Neural cell (in vitro differentiated cells): ENCODE measurements around the gene USP34.

ENCODE experiments used
- CTCF ChIP-seq: fragments of 450-650 bp; IDR thresholded peaks from 2 replicates; pipeline ENCODE4 v1.5.1; 2014; ENCODE audit warnings: antibody characterized with exemption, mild to moderate bottlenecking, moderate library complexity; ENCODE audit not compliant: poor library complexity, severe bottlenecking
- EP300 ChIP-seq: fragments of 450-650 bp; conservative IDR thresholded peaks from 2 replicates; pipeline ENCODE4 v1.6.1; 2014; ENCODE audit warnings: antibody characterized with exemption, mild to moderate bottlenecking, moderate library complexity; ENCODE audit not compliant: poor library complexity, severe bottlenecking
- EZH2 ChIP-seq: fragments of 200-600, 300-800 bp; shearing (Covaris generic), sonication (generic); IDR thresholded peaks from 2 replicates; pipeline ENCODE4 v1.6.1; 2014; ENCODE audit warnings: antibody characterized with exemption, low read length, borderline replicate concordance, mild to moderate bottlenecking; ENCODE audit not compliant: insufficient read depth, poor library complexity, severe bottlenecking
- MXI1 ChIP-seq: fragments of 450-650 bp; conservative IDR thresholded peaks from 2 replicates; pipeline ENCODE4 v1.6.1; 2014; ENCODE audit warnings: antibody characterized with exemption, mild to moderate bottlenecking; ENCODE audit not compliant: poor library complexity, severe bottlenecking
- POLR2AphosphoS5 ChIP-seq: IDR thresholded peaks from 2 replicates; pipeline ENCODE4 v1.6.1; 2012
- RAD21 ChIP-seq: fragments of 450-650 bp; conservative IDR thresholded peaks from 2 replicates; pipeline ENCODE4 v1.6.1; 2014; ENCODE audit warnings: antibody characterized with exemption, mild to moderate bottlenecking, moderate library complexity
- SMC3 ChIP-seq: fragments of 450-650 bp; conservative IDR thresholded peaks from 2 replicates; pipeline ENCODE4 v1.6.1; 2014; ENCODE audit warnings: antibody characterized with exemption, mild to moderate bottlenecking, moderate library complexity; ENCODE audit not compliant: poor library complexity
- TAF1 ChIP-seq: IDR thresholded peaks from 2 replicates; pipeline ENCODE4 v1.6.1; 2012; ENCODE audit warnings: low read depth
- TF ChIP-seq, protein P1 (sequence below): IDR thresholded peaks from 2 replicates; pipeline ENCODE4 v1.6.1; 2012; ENCODE audit warnings: borderline replicate concordance

- no peak for TF ChIP-seq CTCF
- TF ChIP-seq RAD21: no peak
- TF ChIP-seq EZH2: no peak
- no peak for TF ChIP-seq POLR2AphosphoS5
- TF ChIP-seq, protein P1, sequence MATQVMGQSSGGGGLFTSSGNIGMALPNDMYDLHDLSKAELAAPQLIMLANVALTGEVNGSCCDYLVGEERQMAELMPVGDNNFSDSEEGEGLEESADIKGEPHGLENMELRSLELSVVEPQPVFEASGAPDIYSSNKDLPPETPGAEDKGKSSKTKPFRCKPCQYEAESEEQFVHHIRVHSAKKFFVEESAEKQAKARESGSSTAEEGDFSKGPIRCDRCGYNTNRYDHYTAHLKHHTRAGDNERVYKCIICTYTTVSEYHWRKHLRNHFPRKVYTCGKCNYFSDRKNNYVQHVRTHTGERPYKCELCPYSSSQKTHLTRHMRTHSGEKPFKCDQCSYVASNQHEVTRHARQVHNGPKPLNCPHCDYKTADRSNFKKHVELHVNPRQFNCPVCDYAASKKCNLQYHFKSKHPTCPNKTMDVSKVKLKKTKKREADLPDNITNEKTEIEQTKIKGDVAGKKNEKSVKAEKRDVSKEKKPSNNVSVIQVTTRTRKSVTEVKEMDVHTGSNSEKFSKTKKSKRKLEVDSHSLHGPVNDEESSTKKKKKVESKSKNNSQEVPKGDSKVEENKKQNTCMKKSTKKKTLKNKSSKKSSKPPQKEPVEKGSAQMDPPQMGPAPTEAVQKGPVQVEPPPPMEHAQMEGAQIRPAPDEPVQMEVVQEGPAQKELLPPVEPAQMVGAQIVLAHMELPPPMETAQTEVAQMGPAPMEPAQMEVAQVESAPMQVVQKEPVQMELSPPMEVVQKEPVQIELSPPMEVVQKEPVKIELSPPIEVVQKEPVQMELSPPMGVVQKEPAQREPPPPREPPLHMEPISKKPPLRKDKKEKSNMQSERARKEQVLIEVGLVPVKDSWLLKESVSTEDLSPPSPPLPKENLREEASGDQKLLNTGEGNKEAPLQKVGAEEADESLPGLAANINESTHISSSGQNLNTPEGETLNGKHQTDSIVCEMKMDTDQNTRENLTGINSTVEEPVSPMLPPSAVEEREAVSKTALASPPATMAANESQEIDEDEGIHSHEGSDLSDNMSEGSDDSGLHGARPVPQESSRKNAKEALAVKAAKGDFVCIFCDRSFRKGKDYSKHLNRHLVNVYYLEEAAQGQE: no peak
- TF ChIP-seq EP300: no peak
- no peak for TF ChIP-seq SMC3
- TF ChIP-seq TAF1: no peak
- no peak for TF ChIP-seq MXI1
Observed at GRCh38 chr2:61252031-61252430, 218.9 kb downstream of the USP34 start.
